ENCODE data around the gene RFX3. TPM values are rescaled to one million over a fixed set of nuclear protein-coding genes. Genes with fewer than 3 reads are reported as not detected.
A peak's percentile ranks its signal among the peaks of the same experiment; 100 is the strongest.

The RFX3 gene
- 10 to 100 TPM in 5 of 6 donors, 1 to 10 TPM in 1; 7.3 to 32.0 (median 19.9) TPM for total RNA-seq

- peak; percentile 95 to 98 for ATAC-seq (ENCODE audit: low FRiP score in 2 of 2)
- H3K4me3 ChIP-seq, result peak within 1 kb of the TSS; percentile 68 to 97 (median 78)
- H3K27ac ChIP-seq, result peak within 1 kb of the TSS; percentile 97 to 100 (median 99)
- no peaks in the 10 kb centered on the region for H3K9me3 ChIP-seq
- peak; percentile 90 to 98 for DNase-seq
- no peaks in the 10 kb centered on the region for H3K36me3 ChIP-seq
- no peaks in the 10 kb centered on the region for H3K27me3 ChIP-seq
- 0% methylated on average over 9 to 24 of the region's 24 CpGs for WGBS, 2 donors
- H3K4me1 ChIP-seq, result peaks cover 12 to 31% (median 20%) of the 10 kb centered on the region in 4 donors
- TF ChIP-seq POLR2AphosphoS5 (IDR thresholded peaks at IDR 0.05) (peak in 1 of 2 donors; percentile 1), POLR2A (IDR thresholded peaks at IDR 0.05) (no peak), EP300 (IDR thresholded peaks at IDR 0.05) (peak in 1 of 4 donors; percentile 17)
Measured at GRCh38 chr9:3525836-3526164, at the start of gene RFX3. TSS of gene RFX3 (minus strand) at chr9:3526001. CDS start at chr9:3395588, 130,413 bp downstream.

DNA sequence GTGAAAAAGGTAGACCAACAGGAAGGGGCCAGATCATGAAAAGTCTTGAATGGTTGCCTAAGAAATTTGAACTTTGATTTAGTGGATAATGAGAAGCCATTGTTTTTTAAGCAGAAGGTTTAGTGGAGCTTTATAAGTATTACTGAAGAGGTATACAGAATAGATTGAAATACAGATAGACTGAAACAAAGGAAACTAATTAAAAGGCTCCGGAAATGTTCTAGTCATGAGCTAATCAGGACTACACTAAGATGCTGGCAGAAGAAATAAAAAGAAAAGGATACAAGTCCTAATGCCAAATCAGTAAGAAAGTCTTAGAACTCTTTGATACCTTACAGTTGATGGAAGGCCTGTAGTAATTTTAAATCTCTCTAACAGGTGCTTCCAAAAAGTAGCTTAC is 45.7 kb upstream of the RFX3 start:
- TF ChIP-seq EP300 (IDR thresholded peaks at IDR 0.05) (no peak), POLR2AphosphoS5 (IDR thresholded peaks at IDR 0.05) (no peak), POLR2A (IDR thresholded peaks at IDR 0.05) (no peak)
- TF ChIP-seq, protein P1, sequence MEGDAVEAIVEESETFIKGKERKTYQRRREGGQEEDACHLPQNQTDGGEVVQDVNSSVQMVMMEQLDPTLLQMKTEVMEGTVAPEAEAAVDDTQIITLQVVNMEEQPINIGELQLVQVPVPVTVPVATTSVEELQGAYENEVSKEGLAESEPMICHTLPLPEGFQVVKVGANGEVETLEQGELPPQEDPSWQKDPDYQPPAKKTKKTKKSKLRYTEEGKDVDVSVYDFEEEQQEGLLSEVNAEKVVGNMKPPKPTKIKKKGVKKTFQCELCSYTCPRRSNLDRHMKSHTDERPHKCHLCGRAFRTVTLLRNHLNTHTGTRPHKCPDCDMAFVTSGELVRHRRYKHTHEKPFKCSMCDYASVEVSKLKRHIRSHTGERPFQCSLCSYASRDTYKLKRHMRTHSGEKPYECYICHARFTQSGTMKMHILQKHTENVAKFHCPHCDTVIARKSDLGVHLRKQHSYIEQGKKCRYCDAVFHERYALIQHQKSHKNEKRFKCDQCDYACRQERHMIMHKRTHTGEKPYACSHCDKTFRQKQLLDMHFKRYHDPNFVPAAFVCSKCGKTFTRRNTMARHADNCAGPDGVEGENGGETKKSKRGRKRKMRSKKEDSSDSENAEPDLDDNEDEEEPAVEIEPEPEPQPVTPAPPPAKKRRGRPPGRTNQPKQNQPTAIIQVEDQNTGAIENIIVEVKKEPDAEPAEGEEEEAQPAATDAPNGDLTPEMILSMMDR (IDR thresholded peaks at IDR 0.05), result no peak

GRCh38 chr9:3569529-3569928 is 43.7 kb upstream of the RFX3 start:
- DNase-seq (no peak), ATAC-seq (ENCODE audit: low FRiP score in 2 of 2) (no peak)
- Histone ChIP-seq H3K27ac (no peak overlapping the region), H3K4me3 (no peak overlapping the region), H3K36me3 (no peaks in the 10 kb centered on the region), H3K27me3 (no peaks in the 10 kb centered on the region), H3K9me3 (no peaks in the 10 kb centered on the region), H3K4me1 (no peaks in the 10 kb centered on the region)
- TF ChIP-seq POLR2A (IDR thresholded peaks at IDR 0.05), result no peak
- TF ChIP-seq, protein P1 (IDR thresholded peaks at IDR 0.05), result no peak
- no peak for TF ChIP-seq POLR2AphosphoS5 (IDR thresholded peaks at IDR 0.05)
- TF ChIP-seq EP300 (IDR thresholded peaks at IDR 0.05), result no peak
- 91 to 100% methylated on average over 1 of the region's 1 CpG for WGBS, 2 donors

More for the DNA sequence above, 45.7 kb upstream of the RFX3 start:
- DNase-seq, result no peak
- no peaks in the 10 kb centered on the region for H3K27me3 ChIP-seq
- H3K4me1 ChIP-seq, result no peaks in the 10 kb centered on the region
- ATAC-seq (ENCODE audit: low FRiP score in 2 of 2), result no peak
- 71 to 88% methylated on average over 1 of the region's 1 CpG for WGBS, 2 donors
- H3K27ac ChIP-seq, result no peak overlapping the region
- no peaks in the 10 kb centered on the region for H3K36me3 ChIP-seq
- H3K9me3 ChIP-seq, result no peaks in the 10 kb centered on the region
- H3K4me3 ChIP-seq, result no peak overlapping the region

- ATAC-seq (ENCODE audit: low FRiP score in 2 of 2), result no peak
- no peaks in the 10 kb centered on the region for H3K9me3 ChIP-seq
- H3K27ac ChIP-seq, result no peak overlapping the region
- H3K27me3 ChIP-seq, result no peaks in the 10 kb centered on the region
- no peaks in the 10 kb centered on the region for H3K4me1 ChIP-seq
- no peak overlapping the region for H3K4me3 ChIP-seq
- DNase-seq, result no peak
- 83 to 84% methylated on average over 6 of the region's 6 CpGs for WGBS, 2 donors
- no peaks in the 10 kb centered on the region for H3K36me3 ChIP-seq
- TF ChIP-seq POLR2AphosphoS5 (IDR thresholded peaks at IDR 0.05), result no peak
- no peak for TF ChIP-seq EP300 (IDR thresholded peaks at IDR 0.05)
Measured at GRCh38 chr9:3567988-3568387, 42.2 kb upstream of the RFX3 start.

- no peaks in the 10 kb centered on the region for H3K36me3 ChIP-seq
- H3K4me3 ChIP-seq, result no peak overlapping the region
- H3K4me1 ChIP-seq, result no peaks in the 10 kb centered on the region
- no peaks in the 10 kb centered on the region for H3K27me3 ChIP-seq
- DNase-seq (no peak), ATAC-seq (ENCODE audit: low FRiP score in 2 of 2) (no peak)
- no peak overlapping the region for H3K27ac ChIP-seq
- TF ChIP-seq, protein P1 (IDR thresholded peaks at IDR 0.05), result no peak
- TF ChIP-seq POLR2A (IDR thresholded peaks at IDR 0.05) (no peak), POLR2AphosphoS5 (IDR thresholded peaks at IDR 0.05) (no peak), EP300 (IDR thresholded peaks at IDR 0.05) (no peak)
- no peaks in the 10 kb centered on the region for H3K9me3 ChIP-seq
- 86 to 87% methylated on average over 3 of the region's 3 CpGs for WGBS, 2 donors
Measured at GRCh38 chr9:3553076-3553765, 27.4 kb upstream of the RFX3 start.

GRCh38 chr9:3549225-3549624 is 23.4 kb upstream of the RFX3 start:
- ATAC-seq (ENCODE audit: low FRiP score in 2 of 2) (no peak), DNase-seq (no peak)
- H3K4me1 ChIP-seq, result no peaks in the 10 kb centered on the region
- no peaks in the 10 kb centered on the region for H3K36me3 ChIP-seq
- no peaks in the 10 kb centered on the region for H3K27me3 ChIP-seq
- no peaks in the 10 kb centered on the region for H3K9me3 ChIP-seq
- H3K27ac ChIP-seq, result no peak overlapping the region
- no peak overlapping the region for H3K4me3 ChIP-seq
- TF ChIP-seq POLR2AphosphoS5 (IDR thresholded peaks at IDR 0.05), result no peak
- no peak for TF ChIP-seq POLR2A (IDR thresholded peaks at IDR 0.05)
- no peak for TF ChIP-seq EP300 (IDR thresholded peaks at IDR 0.05)
- TF ChIP-seq, protein P1 (IDR thresholded peaks at IDR 0.05), result no peak
